GM04503 (cell line): ENCODE results near the gene TBR1.

Source experiments
- DNase-seq: peaks from one replicate; pipeline ENCODE4 v3.0.0-alpha.2; 2012; ENCODE audit warnings: low read depth

TBR1 gene

GRCh38 chr2:161415987-161416707 lies at the start of gene TBR1:
Gene TBR1 (plus strand): TSS chr2:161416297. CDS start chr2:161416411, 114 bp downstream.
- DNase-seq, result no peak

GRCh38 chr2:161367675-161368074 lies 48.4 kb upstream of the TBR1 start:
- no peak for DNase-seq

- no peak for DNase-seq
These were observed 46.8 kb upstream of the TBR1 start for GRCh38 chr2:161369311-161369710.

- no peak for DNase-seq
These were observed 45.1 kb upstream of the TBR1 start for GRCh38 chr2:161370981-161371380.

- DNase-seq, result no peak
These were observed 44.2 kb upstream of the TBR1 start for GRCh38 chr2:161371869-161372268.

GRCh38 chr2:161373942-161374341 lies 42.2 kb upstream of the TBR1 start:
- peak; percentile 3 for DNase-seq

DNA sequence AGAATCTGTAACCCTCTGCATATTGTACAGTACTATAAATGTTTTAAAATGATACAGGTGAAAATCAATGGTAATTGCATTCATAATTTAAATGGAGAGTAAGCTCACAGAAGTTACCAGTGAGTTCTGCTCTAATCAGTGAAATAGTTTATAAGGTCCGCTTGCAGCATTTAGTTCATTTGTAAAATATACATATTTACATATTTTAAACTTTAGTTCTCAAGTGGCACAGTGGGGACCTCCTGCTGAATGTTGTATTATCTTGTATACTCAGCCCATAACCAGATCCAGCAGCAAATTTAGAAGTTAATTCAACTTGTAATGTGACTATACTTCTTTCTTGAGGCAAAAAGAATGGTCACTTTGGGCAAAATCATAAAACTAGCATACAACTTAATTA lies 41.7 kb upstream of the TBR1 start:
- DNase-seq, result no peak

DNA sequence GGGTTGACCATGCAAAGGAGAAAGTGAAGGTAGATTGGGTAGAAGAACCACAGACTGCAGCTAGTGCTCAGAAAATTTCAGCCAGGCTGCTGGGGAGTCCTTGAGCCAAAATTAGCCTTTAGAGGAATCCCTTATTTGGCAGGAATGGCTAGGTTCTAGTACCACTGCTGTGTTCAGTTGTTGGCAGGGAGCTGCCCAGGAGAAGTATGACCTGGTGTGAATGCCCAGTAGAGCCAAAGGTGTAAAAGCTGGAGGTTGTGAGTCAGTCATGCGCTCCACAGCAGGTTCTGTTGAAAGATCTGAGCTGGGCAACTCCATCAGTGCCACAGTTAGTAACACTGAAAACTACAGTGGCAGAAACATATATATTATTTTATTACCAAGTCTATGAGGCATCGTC lies 36.4 kb upstream of the TBR1 start:
- DNase-seq, result no peak

GRCh38 chr2:161381546-161381945 lies 34.6 kb upstream of the TBR1 start:
- no peak for DNase-seq

DNA sequence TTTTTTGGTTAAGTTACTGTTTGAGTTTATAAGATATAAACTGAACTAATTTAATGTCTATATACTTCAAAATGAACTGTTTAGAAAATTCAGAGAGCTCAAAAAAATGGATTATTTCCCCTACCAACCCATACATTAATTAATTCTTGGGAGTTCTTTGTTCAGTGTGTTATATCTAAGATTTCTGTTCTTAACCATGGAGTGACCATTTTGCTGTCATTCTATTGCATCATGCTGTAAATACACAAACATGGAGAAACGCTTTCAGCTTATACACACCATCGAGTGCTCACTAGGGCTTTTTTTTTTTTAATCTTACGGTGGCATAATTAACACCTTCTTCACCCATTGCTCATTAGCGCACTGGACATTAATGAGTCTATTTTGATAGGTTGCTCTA lies 33.4 kb upstream of the TBR1 start:
- DNase-seq, result no peak

- no peak for DNase-seq
These were observed 31.2 kb upstream of the TBR1 start for GRCh38 chr2:161384864-161385263.

DNA sequence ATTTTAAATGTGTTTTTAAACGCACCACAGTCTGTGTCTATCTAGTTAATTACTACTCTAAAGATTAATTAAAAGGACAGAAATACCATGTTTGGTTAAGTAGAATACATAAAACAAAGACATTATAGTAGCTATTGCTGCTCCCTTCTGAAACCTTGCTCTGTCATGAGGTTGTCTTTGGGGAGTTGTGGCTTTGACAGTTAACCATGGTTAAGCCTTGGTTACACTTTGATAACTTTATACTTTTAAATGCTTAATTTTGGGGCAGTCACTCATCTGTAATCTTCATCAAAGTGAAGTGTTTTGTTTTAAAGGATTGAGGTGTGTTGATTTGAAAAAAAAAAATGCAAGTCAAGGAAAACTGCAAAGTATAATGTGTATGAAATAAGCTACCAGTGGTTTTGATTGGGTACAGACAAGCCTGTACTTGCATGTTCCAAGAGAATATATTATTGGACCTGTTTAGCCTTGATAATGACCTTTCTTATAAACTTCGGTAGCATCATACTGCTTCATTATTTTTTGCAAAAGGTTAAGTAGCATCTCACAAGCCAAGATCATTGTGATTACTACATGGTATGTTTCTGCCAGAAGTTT lies 29.8 kb upstream of the TBR1 start:
- no peak for DNase-seq

GRCh38 chr2:161388146-161388779 lies 27.8 kb upstream of the TBR1 start:
- DNase-seq, result no peak

DNA sequence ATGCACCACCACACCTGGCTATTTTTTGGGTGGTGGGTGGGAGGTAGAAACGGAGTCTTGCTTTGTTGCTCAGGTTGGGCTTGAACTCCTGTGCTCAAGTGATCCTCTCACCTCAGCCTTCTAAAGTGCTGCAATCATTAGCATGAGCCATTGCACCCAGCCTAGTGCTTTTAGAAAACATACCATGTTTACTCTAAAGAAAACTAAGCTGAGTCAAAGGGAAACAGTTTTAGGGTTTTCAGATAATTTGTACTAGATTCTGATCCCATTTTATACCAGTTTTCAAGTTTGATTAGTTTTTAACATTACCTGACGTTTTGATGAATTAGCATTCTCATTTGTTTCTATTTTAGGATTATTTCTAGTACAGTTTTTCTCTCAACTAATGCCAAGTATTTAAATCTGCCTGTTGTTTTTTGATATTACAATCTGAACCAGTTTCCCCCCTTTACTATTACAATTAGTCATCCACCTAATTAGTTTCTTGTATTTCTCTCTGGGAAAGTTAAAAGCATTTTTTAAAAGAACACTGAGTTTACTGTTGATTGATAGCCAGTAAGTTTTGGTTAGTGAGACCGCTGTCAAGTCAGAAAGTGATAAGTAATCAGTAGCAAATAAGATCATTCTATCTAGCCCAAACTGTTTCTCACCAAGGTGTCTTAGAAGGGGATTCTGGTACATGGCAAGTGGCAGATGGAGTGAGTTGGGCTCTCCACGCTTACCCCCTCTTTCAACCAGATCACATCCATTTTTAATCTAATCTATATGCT lies 24.2 kb upstream of the TBR1 start:
- no peak for DNase-seq

- DNase-seq, result no peak
These were observed 16.0 kb upstream of the TBR1 start for GRCh38 chr2:161400076-161400475.

GRCh38 chr2:161402297-161402696 lies 13.8 kb upstream of the TBR1 start:
- no peak for DNase-seq

- DNase-seq, result no peak
These were observed 9.8 kb upstream of the TBR1 start for GRCh38 chr2:161406316-161406715.

- DNase-seq, result no peak
These were observed 8.5 kb upstream of the TBR1 start for GRCh38 chr2:161407597-161407996.

DNA sequence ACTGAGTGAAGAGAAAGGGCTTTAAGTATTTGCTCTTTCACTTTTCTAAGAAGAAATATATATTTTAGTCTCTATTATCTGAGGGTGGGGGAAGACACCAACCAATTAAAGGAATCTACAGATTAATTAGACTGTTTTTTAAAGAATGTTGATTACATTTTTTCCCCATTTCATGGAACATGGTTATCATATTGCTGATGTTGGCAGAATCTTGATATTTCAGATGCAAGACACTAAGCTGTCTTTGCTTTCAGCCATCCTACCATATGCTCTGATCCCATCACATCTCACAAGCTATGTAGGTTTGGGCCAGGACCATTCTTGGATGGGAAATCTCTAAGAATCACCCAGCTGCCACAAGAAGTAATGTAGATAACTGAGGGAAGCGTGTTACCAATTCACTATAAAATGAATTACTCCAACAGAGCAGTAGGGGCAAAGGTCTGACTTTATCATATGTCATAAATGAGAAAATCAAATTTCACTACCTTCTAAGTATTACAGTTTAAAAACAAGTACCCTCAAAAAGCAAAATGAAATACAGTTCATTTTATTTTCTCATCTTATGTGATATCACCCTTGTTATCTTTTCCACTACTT lies 6.7 kb upstream of the TBR1 start:
- no peak for DNase-seq

- DNase-seq, result no peak
These were observed 3.8 kb upstream of the TBR1 start for GRCh38 chr2:161412346-161412745.

- no peak for DNase-seq
These were observed 1.8 kb upstream of the TBR1 start for GRCh38 chr2:161414042-161415033.
